A549 (cell line): ENCODE measurements around the gene MRPS31.

Experiments
- BHLHE40 ChIP-seq: IDR thresholded peaks from 2 replicates; pipeline ENCODE4 v1.6.1; 2012; ENCODE audit warnings: low read depth, low read length, inconsistent platforms
- CHD2 ChIP-seq: fragments of 150-350 bp; IDR thresholded peaks from 2 replicates; pipeline ENCODE4 v1.6.1; 2014; ENCODE audit warnings: low read length; ENCODE audit not compliant: partially characterized antibody
- CTCF ChIP-seq: fragments of >200 bp; sonication (Bioruptor Twin); formaldehyde crosslinking; IDR thresholded peaks from 3 replicates; pipeline ENCODE4 v1.5.1; 2016
- EP300 ChIP-seq, 2 experiments: fragments of >200 bp; sonication (Bioruptor Twin); formaldehyde crosslinking; IDR thresholded peaks; 2 replicates in 1 of 2; 3 replicates in 1 of 2; pipeline ENCODE4 v1.6.1; 2016 to 2017
- FOXS1 ChIP-seq: fragments of 250-450 bp; sonication (Bioruptor Pico); IDR thresholded peaks from 2 replicates; pipeline ENCODE4 v1.5.0; 2020; ENCODE audit warnings: mild to moderate bottlenecking, moderate library complexity
- JUN ChIP-seq, 2 experiments: fragments of >200 bp; sonication (Bioruptor Twin); formaldehyde crosslinking; IDR thresholded peaks; 2 replicates in 1 of 2; 3 replicates in 1 of 2; pipeline ENCODE4 v1.6.1; 2016 to 2017
- MAX ChIP-seq: IDR thresholded peaks from 2 replicates; pipeline ENCODE4 v1.6.1; 2012
- POLR2A ChIP-seq: IDR thresholded peaks from 2 replicates; pipeline ENCODE4 v1.6.1; 2012; ENCODE audit warnings: mild to moderate bottlenecking, low read length
- RCOR1 ChIP-seq: fragments of 150-350 bp; IDR thresholded peaks from 2 replicates; pipeline ENCODE4 v1.6.1; 2014; ENCODE audit warnings: antibody characterized with exemption, low read length, low read depth
- REST ChIP-seq: fragments of 200-600 bp; sonication (generic); IDR thresholded peaks from 2 replicates; pipeline ENCODE4 v1.6.1; 2016; ENCODE audit warnings: antibody characterized with exemption, mild to moderate bottlenecking, moderate library complexity
- RFX5 ChIP-seq: fragments of 450-650 bp; IDR thresholded peaks from 2 replicates; pipeline ENCODE4 v1.7.1; 2014; ENCODE audit warnings: antibody characterized with exemption, mild to moderate bottlenecking, moderate library complexity
- ZFP36 ChIP-seq: fragments of 450-650 bp; IDR thresholded peaks from 2 replicates; pipeline ENCODE4 v1.6.1; 2014; ENCODE audit warnings: borderline replicate concordance; ENCODE audit not compliant: partially characterized antibody

GRCh38 chr13:40794414-40795368 is 23.7 kb upstream of the MRPS31 start:
- TF ChIP-seq POLR2A (no peak), RFX5 (no peak), CTCF (no peak), CHD2 (no peak), BHLHE40 (no peak), REST (no peak), EP300 (IDR thresholded peaks at IDR 0.05) (no peak), ZFP36 (no peak), MAX (no peak), RCOR1 (no peak), FOXS1 (no peak), JUN (IDR thresholded peaks at IDR 0.05) (no peak)
